Measurements from ENCODE around the gene CYP27C1.

DNA sequence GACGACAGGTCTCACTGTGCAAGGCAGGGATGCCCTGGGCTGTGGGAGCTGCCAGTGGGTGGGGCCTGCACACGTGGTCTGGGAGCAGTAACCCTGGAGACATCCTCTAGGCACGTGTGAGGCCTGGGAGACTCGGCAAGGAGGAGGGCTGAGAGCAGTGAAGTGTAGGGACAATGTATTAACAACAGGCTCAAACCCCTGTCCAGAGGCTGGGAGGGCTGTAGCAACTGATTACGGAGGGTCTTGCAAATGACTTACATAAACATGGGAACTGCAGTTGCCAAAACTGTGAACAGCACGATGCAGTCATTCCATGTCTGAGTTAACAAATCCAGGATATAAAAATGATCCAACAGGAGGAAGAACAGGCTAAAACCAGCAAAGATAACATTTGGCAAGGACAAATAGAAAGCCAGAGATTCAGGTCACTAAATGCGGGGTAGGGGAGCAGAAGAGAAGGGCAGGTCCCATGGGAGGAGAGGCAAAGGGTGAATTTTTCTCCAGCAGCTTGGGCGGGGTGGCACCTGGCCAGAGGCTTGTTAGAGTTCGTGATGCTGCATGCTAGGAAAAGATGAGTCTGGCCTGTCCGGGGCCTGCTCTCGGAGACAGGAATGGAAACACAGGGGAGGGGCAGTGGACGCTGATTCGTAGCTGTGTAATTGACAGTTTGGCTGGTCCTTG lies 44.9 kb downstream of the CYP27C1 start:
- TF ChIP-seq, protein P1, sequence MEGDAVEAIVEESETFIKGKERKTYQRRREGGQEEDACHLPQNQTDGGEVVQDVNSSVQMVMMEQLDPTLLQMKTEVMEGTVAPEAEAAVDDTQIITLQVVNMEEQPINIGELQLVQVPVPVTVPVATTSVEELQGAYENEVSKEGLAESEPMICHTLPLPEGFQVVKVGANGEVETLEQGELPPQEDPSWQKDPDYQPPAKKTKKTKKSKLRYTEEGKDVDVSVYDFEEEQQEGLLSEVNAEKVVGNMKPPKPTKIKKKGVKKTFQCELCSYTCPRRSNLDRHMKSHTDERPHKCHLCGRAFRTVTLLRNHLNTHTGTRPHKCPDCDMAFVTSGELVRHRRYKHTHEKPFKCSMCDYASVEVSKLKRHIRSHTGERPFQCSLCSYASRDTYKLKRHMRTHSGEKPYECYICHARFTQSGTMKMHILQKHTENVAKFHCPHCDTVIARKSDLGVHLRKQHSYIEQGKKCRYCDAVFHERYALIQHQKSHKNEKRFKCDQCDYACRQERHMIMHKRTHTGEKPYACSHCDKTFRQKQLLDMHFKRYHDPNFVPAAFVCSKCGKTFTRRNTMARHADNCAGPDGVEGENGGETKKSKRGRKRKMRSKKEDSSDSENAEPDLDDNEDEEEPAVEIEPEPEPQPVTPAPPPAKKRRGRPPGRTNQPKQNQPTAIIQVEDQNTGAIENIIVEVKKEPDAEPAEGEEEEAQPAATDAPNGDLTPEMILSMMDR (IDR thresholded peaks at IDR 0.05; ENCODE audit: insufficient read depth, low read length, poor library complexity, severe bottlenecking), result no peak
- no peak for TF ChIP-seq EZH2phosphoT487 (conservative IDR thresholded peaks at IDR 0.05; ENCODE audit: low read length)
